GM21723 (cell line): ENCODE data around the gene HIP1R.

Source experiments
- ATAC-seq: cut with Tn5 transposase; IDR thresholded peaks from one replicate; pipeline ENCODE4 v1.9.1; 2021; ENCODE audit warnings: mild to moderate bottlenecking, moderate library complexity; ENCODE audit not compliant: unreplicated experiment

Gene HIP1R

GRCh38 chr12:122859303-122860039, 24.2 kb downstream of the HIP1R start:
- ATAC-seq: no peak

- ATAC-seq: peak; percentile 56
Measured at GRCh38 chr12:122860040-122860853, 25.0 kb downstream of the HIP1R start.

GRCh38 chr12:122860854-122861586, 25.8 kb downstream of the HIP1R start:
- no peak for ATAC-seq

DNA sequence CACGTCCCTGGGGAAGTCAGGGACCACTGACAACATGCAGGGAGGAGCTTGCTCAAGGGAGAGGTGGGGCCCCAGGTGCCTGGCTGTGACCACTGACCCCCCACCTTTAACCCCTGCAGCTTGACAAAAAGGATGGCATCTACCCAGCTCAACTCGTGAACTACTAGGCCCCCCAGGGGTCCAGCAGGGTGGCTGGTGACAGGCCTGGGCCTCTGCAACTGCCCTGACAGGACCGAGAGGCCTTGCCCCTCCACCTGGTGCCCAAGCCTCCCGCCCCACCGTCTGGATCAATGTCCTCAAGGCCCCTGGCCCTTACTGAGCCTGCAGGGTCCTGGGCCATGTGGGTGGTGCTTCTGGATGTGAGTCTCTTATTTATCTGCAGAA, 26.3 kb downstream of the HIP1R start:
- no peak for ATAC-seq

- no peak for ATAC-seq
Measured at GRCh38 chr12:122862110-122862634, 26.9 kb downstream of the HIP1R start.

- ATAC-seq: no peak
Measured at GRCh38 chr12:122862872-122863701, 27.8 kb downstream of the HIP1R start.

GRCh38 chr12:122864894-122865253, 29.6 kb downstream of the HIP1R start:
- no peak for ATAC-seq

- no peak for ATAC-seq
Measured at GRCh38 chr12:122865268-122866231, 30.3 kb downstream of the HIP1R start.

DNA sequence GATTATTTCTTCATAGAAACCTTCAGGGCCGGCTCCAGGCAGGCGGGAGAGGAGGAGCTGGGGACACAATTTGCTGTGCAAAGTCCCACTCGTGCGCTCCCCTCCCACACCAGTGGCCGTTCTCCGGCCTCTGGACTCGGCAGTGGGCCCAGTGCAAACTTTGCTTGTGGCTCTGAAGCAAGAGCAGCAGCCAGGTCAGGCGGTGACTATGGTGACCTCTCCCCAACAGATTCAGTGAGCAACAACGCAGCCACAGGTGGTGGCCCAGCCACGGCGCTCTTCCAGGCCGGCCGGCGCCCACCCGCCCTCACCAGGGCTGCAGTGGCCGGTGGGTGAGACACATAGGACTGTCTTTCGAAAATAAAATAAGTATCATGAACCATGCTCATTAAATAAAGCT, 31.1 kb downstream of the HIP1R start:
- no peak for ATAC-seq

DNA sequence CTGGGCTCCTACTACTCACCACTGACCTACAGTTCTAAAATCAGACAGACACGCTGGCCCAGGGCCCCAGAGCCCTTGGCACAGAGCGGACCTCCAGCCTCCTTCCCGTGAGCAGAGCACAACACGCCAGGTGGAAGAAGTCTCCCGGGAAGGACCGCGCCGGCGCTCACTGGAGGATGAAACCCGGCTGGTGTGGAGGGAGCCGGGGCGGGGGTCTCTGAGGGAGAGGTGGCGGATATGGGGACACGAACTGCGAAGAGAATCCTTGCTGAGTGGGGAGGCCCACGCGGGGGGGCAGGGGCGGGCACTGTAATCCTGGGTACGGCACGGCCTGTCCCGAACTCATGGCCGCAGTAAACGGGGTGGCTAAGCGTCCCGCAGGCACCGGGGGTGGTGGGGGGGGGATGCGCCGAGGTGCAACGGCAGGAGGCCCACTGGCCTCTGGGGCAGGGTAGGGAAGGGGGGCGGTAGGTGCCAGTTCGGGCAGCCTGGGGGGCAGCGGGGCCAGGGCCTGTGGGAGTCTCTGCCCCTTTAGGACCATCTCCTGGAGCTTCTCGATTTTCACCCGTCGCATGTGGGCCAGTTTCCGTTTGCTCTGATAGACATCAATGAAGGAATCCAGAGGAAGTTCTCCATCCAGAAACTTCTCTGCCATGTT, 31.8 kb downstream of the HIP1R start:
- no peak for ATAC-seq

GRCh38 chr12:122867691-122868461, 32.6 kb downstream of the HIP1R start:
- ATAC-seq: no peak

DNA sequence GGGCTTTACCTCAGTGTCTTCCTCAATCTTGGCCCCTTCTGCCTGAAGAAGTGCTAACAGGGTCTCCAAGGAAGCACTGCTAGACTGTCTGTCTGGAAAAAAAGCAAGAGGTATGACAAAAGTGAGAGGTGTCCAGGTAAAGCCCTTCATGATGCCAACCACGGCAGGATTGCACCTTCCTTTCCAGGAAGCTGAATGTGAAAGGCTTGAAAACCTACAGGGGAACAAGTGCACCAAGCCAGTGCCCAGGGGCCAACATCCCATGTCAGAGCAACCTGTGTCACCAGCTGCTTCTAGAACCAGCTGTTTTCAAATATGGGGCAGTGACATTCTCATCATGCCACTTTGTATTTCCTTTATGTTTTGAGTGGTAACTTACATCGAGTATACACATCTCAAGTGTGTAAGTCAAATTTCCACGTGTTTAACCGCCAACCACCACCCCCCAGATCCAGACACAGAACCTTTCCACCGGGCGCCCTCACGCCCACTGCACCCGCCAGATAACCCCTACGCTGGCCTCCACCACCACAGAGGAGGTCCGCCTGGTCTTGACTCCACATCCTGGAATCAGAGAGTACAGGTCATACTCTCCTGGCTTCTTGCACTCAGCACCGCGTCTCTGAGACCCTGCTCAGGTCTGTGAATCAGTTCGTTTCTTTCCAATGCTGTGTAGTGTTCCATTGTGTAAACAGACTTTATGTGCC, 33.4 kb downstream of the HIP1R start:
- no peak for ATAC-seq

GRCh38 chr12:122869207-122869973, 34.1 kb downstream of the HIP1R start:
- no peak for ATAC-seq

GRCh38 chr12:122870163-122870842, 35.0 kb downstream of the HIP1R start:
- no peak for ATAC-seq

DNA sequence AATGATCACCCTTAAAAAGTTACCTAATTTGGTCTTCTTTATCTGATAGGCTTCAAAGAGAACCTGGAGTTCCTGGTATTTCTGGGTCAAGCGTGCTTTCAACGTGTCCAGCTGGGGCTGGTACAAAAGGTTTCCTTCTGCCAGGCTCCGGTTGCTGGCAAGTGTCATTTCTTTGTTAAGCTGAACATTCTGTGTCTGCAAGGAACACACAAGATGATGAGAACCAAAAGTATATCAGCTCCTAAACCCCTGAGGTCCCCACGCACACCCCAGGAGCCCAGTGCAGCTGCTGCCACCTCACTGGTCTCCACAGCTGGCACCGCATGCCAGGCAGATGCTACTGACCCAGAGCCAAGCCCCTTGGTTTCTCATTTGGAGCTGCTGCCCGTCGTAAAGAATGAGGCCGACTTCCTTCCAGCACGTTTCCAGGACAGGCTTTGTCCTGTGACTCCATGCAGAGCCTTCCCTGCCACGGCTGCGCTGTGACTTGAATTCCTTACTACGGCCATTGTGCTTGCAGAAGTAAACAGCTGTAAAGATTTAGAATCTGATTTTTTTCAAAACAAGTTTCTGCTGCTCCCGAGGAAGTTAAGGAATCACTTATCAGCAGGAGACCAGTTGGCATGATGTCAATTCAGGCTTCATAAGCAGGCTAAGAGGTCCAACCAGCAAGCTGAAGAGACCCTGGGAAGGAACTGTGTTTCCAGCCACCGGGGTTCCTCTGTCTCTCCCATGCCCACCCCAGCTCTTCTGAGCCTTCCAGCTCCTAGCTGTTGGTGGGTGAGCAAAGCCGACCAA, 35.8 kb downstream of the HIP1R start:
- ATAC-seq: no peak
